Loucy (cell line): ENCODE measurements around the gene MACROD2.

Source experiments
- EZH2phosphoT487 ChIP-seq: fragments of 200-600 bp; IDR thresholded peaks from 2 replicates; pipeline ENCODE4 v1.6.1; 2018; ENCODE audit warnings: antibody characterized with exemption, mild to moderate bottlenecking, moderate library complexity, borderline replicate concordance
- TF ChIP-seq, protein P1 (sequence below): fragments of 200-600 bp; sonication (generic); conservative IDR thresholded peaks from 2 replicates; pipeline ENCODE4 v1.5.1; 2014; ENCODE audit warnings: mild to moderate bottlenecking, antibody characterized with exemption, low read length

- TF ChIP-seq, protein P1, sequence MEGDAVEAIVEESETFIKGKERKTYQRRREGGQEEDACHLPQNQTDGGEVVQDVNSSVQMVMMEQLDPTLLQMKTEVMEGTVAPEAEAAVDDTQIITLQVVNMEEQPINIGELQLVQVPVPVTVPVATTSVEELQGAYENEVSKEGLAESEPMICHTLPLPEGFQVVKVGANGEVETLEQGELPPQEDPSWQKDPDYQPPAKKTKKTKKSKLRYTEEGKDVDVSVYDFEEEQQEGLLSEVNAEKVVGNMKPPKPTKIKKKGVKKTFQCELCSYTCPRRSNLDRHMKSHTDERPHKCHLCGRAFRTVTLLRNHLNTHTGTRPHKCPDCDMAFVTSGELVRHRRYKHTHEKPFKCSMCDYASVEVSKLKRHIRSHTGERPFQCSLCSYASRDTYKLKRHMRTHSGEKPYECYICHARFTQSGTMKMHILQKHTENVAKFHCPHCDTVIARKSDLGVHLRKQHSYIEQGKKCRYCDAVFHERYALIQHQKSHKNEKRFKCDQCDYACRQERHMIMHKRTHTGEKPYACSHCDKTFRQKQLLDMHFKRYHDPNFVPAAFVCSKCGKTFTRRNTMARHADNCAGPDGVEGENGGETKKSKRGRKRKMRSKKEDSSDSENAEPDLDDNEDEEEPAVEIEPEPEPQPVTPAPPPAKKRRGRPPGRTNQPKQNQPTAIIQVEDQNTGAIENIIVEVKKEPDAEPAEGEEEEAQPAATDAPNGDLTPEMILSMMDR: no peak
- no peak for TF ChIP-seq EZH2phosphoT487
These were observed 942.5 kb downstream of the MACROD2 start for GRCh38 chr20:14937846-14938245.
